Nephron (organoid): ENCODE results near the gene TUBA8.
A peak's percentile ranks its signal among the peaks of the same experiment; 100 is the strongest.
"Not testable (repeated sequence)": the region's sequence is repeated elsewhere in the genome, so short reads cannot be mapped to it uniquely, and the experiment has no call there.

Experiments used
- H3K27ac Mint-ChIP-seq, 3 experiments: 2 replicates each; pipeline ENCODE4 v1.8.0; 2020; ENCODE audit warnings: mixed read lengths in 3 of 3, mild to moderate bottlenecking in 2 of 3, moderate library complexity in 1 of 3
- H3K27me3 Mint-ChIP-seq: 2 replicates; pipeline ENCODE4 v1.8.0; 2021; ENCODE audit warnings: low read depth, mild to moderate bottlenecking, moderate library complexity, mixed read lengths
- H3K36me3 Mint-ChIP-seq: 2 replicates; pipeline ENCODE4 v1.8.0; 2020; ENCODE audit warnings: low read depth, mixed read lengths
- H3K4me1 Mint-ChIP-seq: 2 replicates; pipeline ENCODE4 v1.8.0; 2020; ENCODE audit warnings: mixed read lengths
- H3K4me3 Mint-ChIP-seq, 3 experiments: 2 replicates each; pipeline ENCODE4 v1.8.0; 2020; ENCODE audit warnings: mild to moderate bottlenecking in 3 of 3, mixed read lengths in 3 of 3, moderate library complexity in 2 of 3
- H3K9me3 Mint-ChIP-seq: 2 replicates; pipeline ENCODE4 v1.8.0; 2020; ENCODE audit warnings: mixed read lengths
- TF ChIP-seq, protein P1 (sequence below), 3 experiments: fragments of 200-600 bp; sonication (generic); IDR thresholded peaks; one replicate each; pipeline ENCODE4 v1.5.0; 2021; ENCODE audit warnings: antibody characterized with exemption in 3 of 3; ENCODE audit not compliant: unreplicated experiment in 3 of 3

TUBA8 gene

DNA sequence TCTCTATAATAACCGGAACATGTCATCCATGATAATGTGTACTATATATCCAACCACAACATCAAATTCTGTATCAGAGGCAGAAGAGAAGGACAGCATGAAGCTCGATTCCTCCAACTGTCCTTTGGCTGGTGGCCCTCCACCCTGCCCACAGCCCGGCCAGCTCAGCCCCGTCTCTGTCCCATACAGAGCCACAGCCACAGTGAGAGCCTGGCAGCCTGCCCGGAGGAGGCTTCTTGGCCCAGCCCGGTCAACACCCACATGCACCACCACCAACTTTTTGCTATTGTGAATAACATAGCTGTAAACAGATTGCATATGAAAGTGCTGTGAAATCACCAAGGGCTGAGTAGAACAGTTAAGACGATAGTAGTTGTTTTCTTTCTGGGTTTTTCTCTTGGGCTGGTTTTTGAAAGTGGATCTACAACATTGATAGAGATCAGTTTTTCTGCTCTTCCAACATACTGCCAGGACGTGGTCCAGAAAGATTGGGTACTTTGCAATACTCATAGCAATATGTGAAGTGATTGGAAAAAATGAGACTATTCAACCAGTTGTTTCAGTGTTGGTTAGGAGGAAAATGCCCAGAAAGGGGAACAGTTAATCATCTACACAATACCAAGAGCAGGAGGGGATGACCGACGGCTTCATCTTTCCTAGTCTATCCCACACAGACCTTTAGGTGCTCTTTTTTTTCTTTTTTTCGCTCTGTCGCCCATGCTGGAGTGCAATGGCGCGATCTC, 6.9 kb upstream of the TUBA8 start:
- H3K4me1 Mint-ChIP-seq, result no peaks in the 10 kb centered on the region
- peaks cover 24% of the 10 kb centered on the region for H3K36me3 Mint-ChIP-seq
- peaks cover 14% of the 10 kb centered on the region for H3K27me3 Mint-ChIP-seq
- H3K4me3 Mint-ChIP-seq, result no peak overlapping the region
- H3K9me3 Mint-ChIP-seq, result peaks cover 4% of the 10 kb centered on the region
- TF ChIP-seq, protein P1, sequence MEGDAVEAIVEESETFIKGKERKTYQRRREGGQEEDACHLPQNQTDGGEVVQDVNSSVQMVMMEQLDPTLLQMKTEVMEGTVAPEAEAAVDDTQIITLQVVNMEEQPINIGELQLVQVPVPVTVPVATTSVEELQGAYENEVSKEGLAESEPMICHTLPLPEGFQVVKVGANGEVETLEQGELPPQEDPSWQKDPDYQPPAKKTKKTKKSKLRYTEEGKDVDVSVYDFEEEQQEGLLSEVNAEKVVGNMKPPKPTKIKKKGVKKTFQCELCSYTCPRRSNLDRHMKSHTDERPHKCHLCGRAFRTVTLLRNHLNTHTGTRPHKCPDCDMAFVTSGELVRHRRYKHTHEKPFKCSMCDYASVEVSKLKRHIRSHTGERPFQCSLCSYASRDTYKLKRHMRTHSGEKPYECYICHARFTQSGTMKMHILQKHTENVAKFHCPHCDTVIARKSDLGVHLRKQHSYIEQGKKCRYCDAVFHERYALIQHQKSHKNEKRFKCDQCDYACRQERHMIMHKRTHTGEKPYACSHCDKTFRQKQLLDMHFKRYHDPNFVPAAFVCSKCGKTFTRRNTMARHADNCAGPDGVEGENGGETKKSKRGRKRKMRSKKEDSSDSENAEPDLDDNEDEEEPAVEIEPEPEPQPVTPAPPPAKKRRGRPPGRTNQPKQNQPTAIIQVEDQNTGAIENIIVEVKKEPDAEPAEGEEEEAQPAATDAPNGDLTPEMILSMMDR (IDR thresholded peaks at IDR 0.05; ENCODE audit: unreplicated experiment in 3 of 3), result no peak
- no peak overlapping the region for H3K27ac Mint-ChIP-seq

DNA sequence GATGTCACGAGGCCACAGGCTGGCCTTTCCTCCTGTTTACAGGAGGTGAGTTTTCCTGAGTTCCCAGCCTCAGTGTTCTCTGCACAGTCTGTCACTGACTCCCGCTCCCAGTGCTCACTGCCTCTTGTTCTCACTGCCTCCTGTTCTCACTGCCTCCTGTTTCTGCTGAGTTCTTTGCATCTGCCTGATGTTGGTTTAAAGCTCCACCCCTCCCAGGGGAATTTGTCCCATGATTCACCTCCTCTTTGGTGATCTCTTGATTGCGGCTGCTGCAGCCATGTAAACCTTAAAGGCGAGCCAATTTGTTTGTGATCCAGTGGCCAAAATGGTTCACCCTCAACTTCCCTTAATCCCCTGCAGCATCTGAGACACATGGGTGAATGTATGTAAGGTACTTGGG, 6.0 kb upstream of the TUBA8 start:
- Mint-ChIP-seq H3K4me3 (no peak overlapping the region), H3K27ac (no peak overlapping the region), H3K9me3 (peaks cover 4% of the 10 kb centered on the region), H3K36me3 (peaks cover 24% of the 10 kb centered on the region), H3K27me3 (peaks cover 22% of the 10 kb centered on the region), H3K4me1 (peaks cover 2% of the 10 kb centered on the region)
- TF ChIP-seq, protein P1 (IDR thresholded peaks at IDR 0.05; ENCODE audit: unreplicated experiment in 3 of 3), result no peak

DNA sequence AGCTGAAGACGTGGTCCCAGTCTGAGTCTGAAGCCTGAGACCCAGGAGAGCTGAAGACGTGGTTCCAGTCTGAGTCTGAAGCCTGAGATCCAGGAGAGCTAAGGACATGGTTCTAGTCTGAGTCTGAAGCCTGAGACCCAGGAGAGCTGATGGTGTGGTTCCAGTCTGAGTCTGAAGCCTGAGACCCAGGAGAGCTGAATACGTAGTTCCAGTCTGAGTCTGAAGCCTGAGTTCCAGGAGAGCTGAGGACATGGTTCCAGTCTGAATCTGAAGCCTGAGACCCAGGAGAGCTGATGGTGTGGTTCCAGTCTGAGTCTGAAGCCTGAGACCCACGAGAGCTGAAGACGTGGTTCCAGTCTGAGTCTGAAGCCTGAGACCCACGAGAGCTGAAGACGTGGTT, 4.6 kb upstream of the TUBA8 start:
- not testable (repeated sequence) for H3K4me1 Mint-ChIP-seq, H3K4me3 Mint-ChIP-seq, H3K27ac Mint-ChIP-seq, H3K9me3 Mint-ChIP-seq
- Mint-ChIP-seq H3K27me3 (peaks cover 34% of the 10 kb centered on the region), H3K36me3 (peaks cover 24% of the 10 kb centered on the region)

DNA sequence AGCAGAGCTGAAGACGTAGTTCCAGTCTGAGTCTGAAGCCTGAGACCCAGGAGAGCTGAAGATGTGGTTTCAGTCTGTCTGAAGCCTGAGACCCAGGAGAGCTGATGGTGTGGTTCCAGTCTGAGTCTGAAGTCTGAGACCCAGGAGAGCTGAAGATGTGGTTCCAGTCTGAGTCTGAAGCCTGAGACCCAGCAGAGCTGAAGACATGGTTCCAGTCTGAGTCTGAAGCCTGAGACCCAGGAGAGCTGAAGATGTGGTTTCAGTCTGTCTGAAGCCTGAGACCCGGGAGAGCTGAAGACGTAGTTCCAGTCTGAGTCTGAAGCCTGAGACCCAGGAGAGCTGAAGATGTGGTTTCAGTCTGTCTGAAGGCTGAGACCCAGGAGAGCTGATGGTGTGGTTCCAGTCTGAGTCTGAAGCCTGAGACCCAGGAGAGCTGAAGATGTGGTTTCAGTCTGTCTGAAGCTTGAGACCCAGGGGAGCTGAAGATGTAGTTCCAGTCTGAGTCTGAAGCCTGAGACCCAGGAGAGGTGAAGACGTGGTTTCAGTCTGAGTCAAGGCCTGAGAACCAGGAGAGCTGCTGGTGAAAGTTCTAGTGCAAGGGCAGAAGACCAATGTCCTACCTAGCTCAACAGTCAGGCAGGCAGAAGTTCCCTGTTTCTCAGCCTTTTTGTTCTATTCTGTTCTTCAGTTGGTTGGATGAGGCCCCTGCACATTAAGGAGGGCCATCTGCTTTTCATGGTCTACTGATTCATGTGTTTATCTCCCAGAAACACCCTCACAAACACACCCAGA, 3.9 kb upstream of the TUBA8 start:
- not testable (repeated sequence) for H3K4me1 Mint-ChIP-seq, H3K27ac Mint-ChIP-seq, H3K4me3 Mint-ChIP-seq, H3K9me3 Mint-ChIP-seq
- peaks cover 19% of the 10 kb centered on the region for H3K36me3 Mint-ChIP-seq
- peaks cover 40% of the 10 kb centered on the region for H3K27me3 Mint-ChIP-seq

DNA sequence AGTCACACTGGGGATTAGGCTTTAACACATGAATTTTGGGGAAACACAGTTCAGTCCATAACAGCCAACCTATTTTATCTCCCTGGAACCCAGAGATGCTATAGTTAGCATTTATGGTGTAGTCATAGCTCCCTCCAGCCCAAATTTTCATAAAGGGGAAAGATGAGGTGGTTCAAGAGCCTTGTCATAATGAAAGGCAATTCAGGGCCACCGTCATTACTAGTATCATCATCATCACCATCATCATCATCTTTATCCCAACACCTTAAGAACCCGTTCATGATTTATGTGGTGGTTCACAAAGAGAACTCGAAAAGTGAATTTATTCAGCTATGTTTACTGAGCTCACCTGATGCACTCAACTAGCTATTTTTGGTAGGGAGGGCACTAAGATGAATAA, 2.4 kb upstream of the TUBA8 start:
- Mint-ChIP-seq H3K27ac (no peak overlapping the region), H3K4me1 (peaks cover 11% of the 10 kb centered on the region), H3K36me3 (peaks cover 16% of the 10 kb centered on the region), H3K9me3 (peaks cover 4% of the 10 kb centered on the region), H3K27me3 (peaks cover 53% of the 10 kb centered on the region), H3K4me3 (no peak overlapping the region)
- TF ChIP-seq, protein P1 (IDR thresholded peaks at IDR 0.05; ENCODE audit: unreplicated experiment in 3 of 3), result no peak

DNA sequence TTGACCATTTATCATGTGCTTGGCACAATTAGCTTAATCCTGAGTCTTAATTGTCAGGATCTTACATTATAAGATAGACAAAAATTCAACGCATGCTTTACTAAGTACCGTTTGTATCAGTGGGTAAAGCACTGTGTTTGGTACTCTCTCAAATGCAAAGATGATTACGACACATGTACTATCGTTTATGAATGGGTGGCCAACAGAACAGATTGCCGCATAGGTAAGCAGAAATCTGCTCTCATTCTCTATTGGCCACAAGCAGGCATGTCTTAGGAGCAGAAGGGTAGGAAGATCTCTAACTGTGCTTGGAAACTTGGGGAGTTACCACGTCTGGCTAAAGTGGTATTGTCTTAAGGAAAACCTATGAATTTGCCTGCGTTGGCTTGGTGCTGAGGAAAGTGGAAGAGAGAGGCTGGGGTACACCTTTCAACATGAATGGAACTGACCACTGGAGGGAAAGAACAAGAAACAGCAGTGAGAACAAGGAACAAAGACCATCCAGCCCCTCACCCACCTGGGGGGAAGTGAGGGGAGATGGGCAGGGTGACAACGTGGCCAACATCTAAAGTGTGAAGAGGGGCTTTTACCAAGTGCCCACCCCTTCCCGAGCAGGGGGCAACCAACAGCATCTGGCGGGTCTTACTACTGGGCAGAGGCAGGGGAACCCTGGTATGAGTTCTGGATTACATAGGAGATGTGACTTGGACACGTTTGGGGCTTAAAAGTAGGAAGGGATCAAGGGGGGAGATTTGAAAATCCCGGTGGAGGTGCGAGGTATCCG, 1.0 kb upstream of the TUBA8 start:
- Mint-ChIP-seq H3K4me3 (peak overlapping the region; percentile 48 to 68 (median 61)), H3K27me3 (peaks cover 52% of the 10 kb centered on the region), H3K4me1 (peaks cover 17% of the 10 kb centered on the region), H3K9me3 (peaks cover 4% of the 10 kb centered on the region), H3K36me3 (peaks cover 10% of the 10 kb centered on the region), H3K27ac (no peak overlapping the region)
- TF ChIP-seq, protein P1 (IDR thresholded peaks at IDR 0.05; ENCODE audit: unreplicated experiment in 3 of 3), result no peak
